Heart left ventricle (tissue), 16 donors: ENCODE data around the gene NMT2. TPM values are rescaled to one million over a fixed set of nuclear protein-coding genes. Genes with fewer than 3 reads are reported as not detected.

Experiments
- ATAC-seq, 4 donors: fragments of 200-7000 bp; cut with Tn5 transposase; one replicate each; pipeline ENCODE4 v1.9.1; 2020 to 2022; ENCODE audit warnings: moderate library complexity in 4 of 4, mild to moderate bottlenecking in 3 of 4, moderate number of reproducible peaks in 1 of 4
- DNase-seq, 5 donors: peaks; one replicate each; pipeline ENCODE4 v3.0.0-alpha.2; 2020
- H3K27ac ChIP-seq, 12 donors: fragments of 200-600 bp; sonication (generic) in 4 of 12; one replicate each; pipeline versions ENCODE4 v1.5.0 to v1.8.0; 2016 to 2022; ENCODE audit warnings: mild to moderate bottlenecking in 2 of 12
- H3K27me3 ChIP-seq, 9 donors: fragments of 200-600 bp; sonication (generic) in 2 of 9; one replicate each; pipeline versions ENCODE4 v1.5.1 to v1.8.0; 2016 to 2022; ENCODE audit warnings: mild to moderate bottlenecking in 3 of 9
- H3K36me3 ChIP-seq, 9 donors: fragments of 200-600 bp; sonication (generic) in 2 of 9; one replicate each; pipeline versions ENCODE4 v1.5.0 to v1.8.0; 2018 to 2022; ENCODE audit warnings: mild to moderate bottlenecking in 2 of 9
- H3K4me1 ChIP-seq, 12 donors: fragments of 200-600 bp; sonication (generic) in 4 of 12; one replicate each; pipeline versions ENCODE4 v1.5.0 to v1.8.0; 2016 to 2022; ENCODE audit warnings: mild to moderate bottlenecking in 3 of 12
- H3K4me3 ChIP-seq, 12 donors: fragments of 200-600 bp; sonication (generic) in 4 of 12; one replicate each; pipeline versions ENCODE4 v1.5.0 to v1.8.0; 2017 to 2022; ENCODE audit warnings: mild to moderate bottlenecking in 9 of 12, moderate library complexity in 4 of 12
- H3K9me3 ChIP-seq, 12 donors: fragments of 200-600 bp; sonication (generic) in 4 of 12; one replicate each; pipeline versions ENCODE4 v1.5.0 to v1.8.0; 2016 to 2022; ENCODE audit warnings: mild to moderate bottlenecking in 1 of 12
- POLR2A ChIP-seq, 2 donors: fragments of 450-650 bp; IDR thresholded peaks; one replicate each; pipeline ENCODE4 v1.6.1; 2017; ENCODE audit warnings: antibody characterized with exemption in 2 of 2, mild to moderate bottlenecking in 2 of 2, moderate library complexity in 2 of 2
- WGBS, 4 donors: extraction: QIAGEN DNeasy Blood & Tissue Kit in 2 of 4; methylation state at CpG; one replicate each; pipeline versions ENCODE4 v1.1.5 to v1.1.7; 2013 to 2018; 5-methylcytosine and 5-hydroxymethylcytosine counted together
- intact Hi-C, 10 donors: fragments of 100-400 bp; cut with DNase I; formaldehyde crosslinking; loops; one replicate each; pipeline versions ENCODE4 v1.11.1 to v1.14.2; 2022
- polyA plus RNA-seq, 2 donors: library from polyadenylated mRNA; stranded (reverse); fragments of 200-250 nt; gene quantifications; one replicate each; pipeline ENCODE4 v1.2.3, GENCODE V29; 2013
- total RNA-seq, 9 donors: library from RNA; depleted of rRNA in 2 of 9; stranded (reverse); fragments of >200 nt in 2 of 9; fragmentation: NEBNext Ultra II Directional in 3 of 9; extraction: Animal tissue kit (Norgen Biotek cat#: 25700) in 3 of 9; gene quantifications; one replicate each; pipeline versions ENCODE4 v1.1.0 to v1.2.4, GENCODE V29; 2016 to 2023
- TF ChIP-seq, protein P1 (sequence below), 12 donors: fragments of 200-600 bp; sonication (generic) in 4 of 12; IDR thresholded peaks; one replicate each; pipeline versions ENCODE4 v1.5.0 to v1.8.0; 2018 to 2022; ENCODE audit warnings: antibody characterized with exemption in 12 of 12, mild to moderate bottlenecking in 5 of 12
- donor health status: ischemic (EF 13 %, LVEDD 7.1; RV severe dilation, severe dysfunction).
- donor health status: healthy with polysubstance abuse.
- donor health status: DM: no; HTN: yes; CAD: no.
- donor health status: DM: no; HTN: no; CAD: no.
- donor health status: ischemic (EF 25% LVEDD 6.9; RV normal size, moderate dysfunction).
- donor health status: ischemic (EF 25% LVEDD 5.7; RV mildly dilated, moderate dysfunction).
- donor health status: healthy.
- donor health status: DM: yes; HTN: yes; CAD: no.
- donor health status: ischemic (EF 35%, LVEDD 5.7; RV mildly dilated, moderate dysfunction).
- donor health status: nonischemic (EF 11% LVEDD 7.7; RV severe dilation, severe dysfunction).
- donor health status: DM: yes; HTN: yes; CAD: no.
- donor health status: PGD.
- donor health status: ischemic (EF 29% LVEDD 5.4; RV normal size, mild dysfunction).
- donor health status: nonischemic (EF 23%, LVEDD 6.1; RV moderate dilation, normal function).

Gene NMT2
- total and polyA plus RNA-seq, 11 donors, result 6.7 to 19.0 (median 13.2) TPM

DNA sequence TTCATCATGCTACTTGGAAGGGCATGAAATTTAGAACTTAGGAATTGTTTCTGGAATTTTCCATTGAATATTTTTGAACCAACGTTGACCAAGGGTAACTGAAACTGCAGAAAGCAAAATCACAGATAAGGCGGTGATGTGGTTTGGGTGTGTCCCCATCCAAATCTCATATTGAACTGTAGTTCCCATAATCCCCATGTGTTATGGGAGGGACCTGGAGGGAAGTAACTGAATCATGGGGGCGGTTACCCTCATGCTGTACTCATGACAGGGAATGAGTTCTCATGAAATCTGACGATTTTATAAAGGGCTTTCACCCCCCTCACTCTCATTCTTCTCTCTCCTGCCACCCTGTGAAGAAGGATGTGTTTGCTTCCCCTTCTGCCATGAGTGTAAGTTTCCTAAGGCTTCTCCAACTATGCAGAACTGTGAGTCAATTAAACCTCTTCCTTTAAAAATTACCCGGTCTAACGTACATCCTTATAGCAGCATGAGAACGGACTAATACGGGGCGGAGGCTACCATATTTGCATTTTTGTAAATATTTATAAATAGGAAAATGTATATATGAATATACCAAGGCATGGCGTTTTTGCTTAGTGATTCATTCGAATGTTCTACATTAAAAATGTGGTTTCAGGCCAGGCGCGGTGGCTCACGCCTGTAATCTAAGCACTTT is 12.4 kb downstream of the NMT2 start:
- H3K4me3 ChIP-seq, result no peak overlapping the region
- H3K27me3 ChIP-seq, result no peaks in the 10 kb centered on the region
- no peaks in the 10 kb centered on the region for H3K9me3 ChIP-seq
- no peak for TF ChIP-seq POLR2A (IDR thresholded peaks at IDR 0.05)
- TF ChIP-seq, protein P1, sequence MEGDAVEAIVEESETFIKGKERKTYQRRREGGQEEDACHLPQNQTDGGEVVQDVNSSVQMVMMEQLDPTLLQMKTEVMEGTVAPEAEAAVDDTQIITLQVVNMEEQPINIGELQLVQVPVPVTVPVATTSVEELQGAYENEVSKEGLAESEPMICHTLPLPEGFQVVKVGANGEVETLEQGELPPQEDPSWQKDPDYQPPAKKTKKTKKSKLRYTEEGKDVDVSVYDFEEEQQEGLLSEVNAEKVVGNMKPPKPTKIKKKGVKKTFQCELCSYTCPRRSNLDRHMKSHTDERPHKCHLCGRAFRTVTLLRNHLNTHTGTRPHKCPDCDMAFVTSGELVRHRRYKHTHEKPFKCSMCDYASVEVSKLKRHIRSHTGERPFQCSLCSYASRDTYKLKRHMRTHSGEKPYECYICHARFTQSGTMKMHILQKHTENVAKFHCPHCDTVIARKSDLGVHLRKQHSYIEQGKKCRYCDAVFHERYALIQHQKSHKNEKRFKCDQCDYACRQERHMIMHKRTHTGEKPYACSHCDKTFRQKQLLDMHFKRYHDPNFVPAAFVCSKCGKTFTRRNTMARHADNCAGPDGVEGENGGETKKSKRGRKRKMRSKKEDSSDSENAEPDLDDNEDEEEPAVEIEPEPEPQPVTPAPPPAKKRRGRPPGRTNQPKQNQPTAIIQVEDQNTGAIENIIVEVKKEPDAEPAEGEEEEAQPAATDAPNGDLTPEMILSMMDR (IDR thresholded peaks at IDR 0.05), result no peak
- no peaks in the 10 kb centered on the region for H3K36me3 ChIP-seq
- no peak for ATAC-seq
- DNase-seq, result no peak
- intact Hi-C loops, result no loop called here
- WGBS, 4 donors, result 91 to 96% (median 92%) methylated on average over 14 of the region's 14 CpGs
- H3K27ac ChIP-seq, result no peak overlapping the region
- H3K4me1 ChIP-seq, result peaks cover 0 to 12% (median 0%) of the 10 kb centered on the region in 12 donors

DNA sequence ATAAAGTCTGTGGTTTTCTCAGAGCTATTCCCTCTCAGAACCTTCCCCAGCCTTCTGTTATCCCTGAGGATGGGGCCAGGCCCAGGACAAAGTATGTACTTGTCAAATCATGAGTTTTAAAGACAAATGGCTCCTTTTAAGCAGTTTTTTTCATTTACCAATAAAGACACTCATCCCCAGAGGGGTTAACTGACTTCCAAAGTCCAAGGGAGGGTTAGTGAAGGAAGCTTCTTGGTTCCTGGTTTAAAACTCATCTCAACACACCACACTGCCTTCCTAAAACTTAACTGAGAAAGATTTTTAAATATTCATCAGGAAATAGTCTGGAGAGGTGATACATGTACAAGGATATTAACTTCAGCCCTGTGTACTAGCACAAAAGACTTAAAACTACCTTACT is 15.9 kb downstream of the NMT2 start:
- no peak for TF ChIP-seq POLR2A (IDR thresholded peaks at IDR 0.05)
- TF ChIP-seq, protein P1 (IDR thresholded peaks at IDR 0.05), result no peak
- H3K4me1 ChIP-seq, result peaks cover 0 to 10% (median 0%) of the 10 kb centered on the region in 12 donors
- no peak overlapping the region for H3K4me3 ChIP-seq
- no peak for ATAC-seq
- no peaks in the 10 kb centered on the region for H3K9me3 ChIP-seq
- intact Hi-C loops, result no loop called here
- H3K27me3 ChIP-seq, result no peaks in the 10 kb centered on the region
- peak overlapping the region in 2 of 12 donors; percentile 25 to 27 for H3K27ac ChIP-seq
- DNase-seq, result no peak
- H3K36me3 ChIP-seq, result no peaks in the 10 kb centered on the region

GRCh38 chr10:15150563-15150962 is 17.9 kb downstream of the NMT2 start:
- Histone ChIP-seq H3K4me1 (peaks cover 0 to 19% (median 0%) of the 10 kb centered on the region in 12 donors), H3K4me3 (no peak overlapping the region), H3K27me3 (no peaks in the 10 kb centered on the region), H3K27ac (no peak overlapping the region), H3K36me3 (no peaks in the 10 kb centered on the region), H3K9me3 (no peaks in the 10 kb centered on the region)
- DNase-seq, result no peak
- no peak for ATAC-seq
- TF ChIP-seq, protein P1 (IDR thresholded peaks at IDR 0.05), result no peak
- TF ChIP-seq POLR2A (IDR thresholded peaks at IDR 0.05), result no peak
- intact Hi-C loops, result no loop called here
- WGBS, 4 donors, result 96 to 99% (median 98%) methylated on average over 7 of the region's 7 CpGs

- DNase-seq (no peak), ATAC-seq (no peak)
- Histone ChIP-seq H3K4me3 (no peak overlapping the region), H3K4me1 (peaks cover 0 to 19% (median 0%) of the 10 kb centered on the region in 12 donors), H3K36me3 (no peaks in the 10 kb centered on the region), H3K9me3 (no peaks in the 10 kb centered on the region), H3K27ac (no peak overlapping the region), H3K27me3 (no peaks in the 10 kb centered on the region)
- 87 to 93% (median 89%) methylated on average over 10 of the region's 10 CpGs for WGBS, 4 donors
- intact Hi-C loops, result no loop called here
- TF ChIP-seq POLR2A (IDR thresholded peaks at IDR 0.05), result no peak
- TF ChIP-seq, protein P1 (IDR thresholded peaks at IDR 0.05), result no peak
These were observed 19.3 kb downstream of the NMT2 start for GRCh38 chr10:15149042-15149771.
